Stomach smooth muscle (tissue), 2 donors: ENCODE results near the gene QRSL1.
"Not testable (repeated sequence)": the region's sequence is repeated elsewhere in the genome, so short reads cannot be mapped to it uniquely, and the experiment has no call there.

Experiments
- H3K27ac ChIP-seq: one replicate; pipeline ENCODE4 v1.7.0; 2013; ENCODE audit warnings: mild to moderate bottlenecking, low read length, inconsistent platforms
- H3K27me3 ChIP-seq, 2 donors: one replicate each; pipeline ENCODE4 v1.7.0; 2013; ENCODE audit warnings: low read length in 2 of 2; ENCODE audit not compliant: insufficient read depth in 2 of 2, control insufficient read depth in 1 of 2
- H3K36me3 ChIP-seq, 2 donors: one replicate each; pipeline ENCODE4 v1.7.0; 2013; ENCODE audit warnings: low read length in 2 of 2; ENCODE audit not compliant: control insufficient read depth in 2 of 2, insufficient read depth in 2 of 2
- H3K4me1 ChIP-seq: one replicate; pipeline ENCODE4 v1.7.0; 2013; ENCODE audit warnings: low read length; ENCODE audit not compliant: control insufficient read depth, insufficient read depth
- H3K4me3 ChIP-seq, 2 donors: one replicate each; pipeline ENCODE4 v1.7.0; 2013; ENCODE audit warnings: low read length in 2 of 2
- H3K9ac ChIP-seq, 2 donors: one replicate each; pipeline ENCODE4 v1.7.0; 2013; ENCODE audit warnings: low read length in 2 of 2, mild to moderate bottlenecking in 1 of 2
- H3K9me3 ChIP-seq, 2 donors: one replicate each; pipeline ENCODE4 v1.7.0; 2013; ENCODE audit warnings: low read length in 2 of 2; ENCODE audit not compliant: control insufficient read depth in 2 of 2
- donor health status: healthy.
- donor health status: Pancreatic carcinoma.

QRSL1 gene

GRCh38 chr6:106629103-106629858, at the start of gene QRSL1, which contains the start of gene RTN4IP1:
QRSL1 (plus strand) TSS chr6:106629578; CDS start chr6:106629682, 104 bp downstream.
RTN4IP1 (minus strand) TSS chr6:106629498; CDS start chr6:106629021, 477 bp downstream.
- Histone ChIP-seq H3K27ac (peak within 1 kb of the TSS; percentile 70), H3K9me3 (no peaks in the 10 kb centered on the region), H3K9ac (peak within 1 kb of the TSS; percentile 96 to 98), H3K27me3 (no peaks in the 10 kb centered on the region), H3K36me3 (no peaks in the 10 kb centered on the region), H3K4me3 (peak within 1 kb of the TSS; percentile 96 to 100), H3K4me1 (peaks cover 2% of the 10 kb centered on the region)

- H3K9ac ChIP-seq = no peak overlapping the region
- H3K36me3 ChIP-seq = peaks cover 10 to 11% of the 10 kb centered on the region in 2 donors
- no peak overlapping the region for H3K27ac ChIP-seq
Measured at GRCh38 chr6:106581468-106581867, 47.9 kb upstream of the QRSL1 start.

GRCh38 chr6:106586815-106587415, 42.5 kb upstream of the QRSL1 start:
- Histone ChIP-seq H3K27me3 (no peaks in the 10 kb centered on the region), H3K4me1 (no peaks in the 10 kb centered on the region), H3K27ac (no peak overlapping the region), H3K4me3 (no peak overlapping the region), H3K36me3 (peaks cover 21 to 25% of the 10 kb centered on the region in 2 donors), H3K9me3 (no peaks in the 10 kb centered on the region), H3K9ac (no peak overlapping the region)

More at GRCh38 chr6:106581468-106581867, 47.9 kb upstream of the QRSL1 start:
- no peaks in the 10 kb centered on the region for H3K4me1 ChIP-seq
- no peak overlapping the region for H3K4me3 ChIP-seq
- H3K27me3 ChIP-seq = no peaks in the 10 kb centered on the region
- no peaks in the 10 kb centered on the region for H3K9me3 ChIP-seq

GRCh38 chr6:106588937-106589336, 40.4 kb upstream of the QRSL1 start:
- not testable (repeated sequence) for H3K4me1 ChIP-seq, H3K9me3 ChIP-seq, H3K9ac ChIP-seq, H3K27me3 ChIP-seq, H3K4me3 ChIP-seq, H3K27ac ChIP-seq
- H3K36me3 ChIP-seq = peaks cover 15 to 20% of the 10 kb centered on the region in 2 donors

- peaks cover 13 to 14% of the 10 kb centered on the region in 2 donors for H3K36me3 ChIP-seq
- H3K4me3 ChIP-seq = no peak overlapping the region
- H3K27ac ChIP-seq = no peak overlapping the region
- no peaks in the 10 kb centered on the region for H3K4me1 ChIP-seq
- H3K9me3 ChIP-seq = no peaks in the 10 kb centered on the region
- H3K9ac ChIP-seq = no peak overlapping the region
- H3K27me3 ChIP-seq = no peaks in the 10 kb centered on the region
Measured at GRCh38 chr6:106591111-106591825, 38.1 kb upstream of the QRSL1 start.

- H3K9ac ChIP-seq = no peak overlapping the region
- no peaks in the 10 kb centered on the region for H3K4me1 ChIP-seq
- no peaks in the 10 kb centered on the region for H3K9me3 ChIP-seq
- no peak overlapping the region for H3K4me3 ChIP-seq
- no peak overlapping the region for H3K27ac ChIP-seq
- H3K36me3 ChIP-seq = peaks cover 0 to 3% of the 10 kb centered on the region in 2 donors
- H3K27me3 ChIP-seq = no peaks in the 10 kb centered on the region
Measured at GRCh38 chr6:106599440-106599839, 29.9 kb upstream of the QRSL1 start.

GRCh38 chr6:106600329-106600728, 29.0 kb upstream of the QRSL1 start:
- no peak overlapping the region for H3K4me3 ChIP-seq
- no peaks in the 10 kb centered on the region for H3K9me3 ChIP-seq
- no peaks in the 10 kb centered on the region for H3K4me1 ChIP-seq
- H3K9ac ChIP-seq = no peak overlapping the region
- H3K27ac ChIP-seq = no peak overlapping the region
- no peaks in the 10 kb centered on the region for H3K27me3 ChIP-seq
- H3K36me3 ChIP-seq = peaks cover 0 to 5% of the 10 kb centered on the region in 2 donors

GRCh38 chr6:106608080-106608668, 21.2 kb upstream of the QRSL1 start:
- H3K27ac ChIP-seq = no peak overlapping the region
- H3K4me3 ChIP-seq = no peak overlapping the region
- H3K9ac ChIP-seq = no peak overlapping the region
- no peaks in the 10 kb centered on the region for H3K4me1 ChIP-seq
- peaks cover 0 to 3% of the 10 kb centered on the region in 2 donors for H3K36me3 ChIP-seq
- H3K9me3 ChIP-seq = no peaks in the 10 kb centered on the region
- no peaks in the 10 kb centered on the region for H3K27me3 ChIP-seq

- Histone ChIP-seq H3K4me1 (no peaks in the 10 kb centered on the region), H3K4me3 (no peak overlapping the region), H3K36me3 (peaks cover 0 to 3% of the 10 kb centered on the region in 2 donors), H3K27ac (no peak overlapping the region), H3K9ac (no peak overlapping the region), H3K27me3 (no peaks in the 10 kb centered on the region), H3K9me3 (no peaks in the 10 kb centered on the region)
Measured at GRCh38 chr6:106609699-106610098, 19.7 kb upstream of the QRSL1 start.

GRCh38 chr6:106611030-106611429, 18.3 kb upstream of the QRSL1 start:
- Histone ChIP-seq H3K36me3 (no peaks in the 10 kb centered on the region), H3K27ac (no peak overlapping the region), H3K4me1 (no peaks in the 10 kb centered on the region), H3K27me3 (no peaks in the 10 kb centered on the region), H3K4me3 (no peak overlapping the region), H3K9me3 (no peaks in the 10 kb centered on the region), H3K9ac (no peak overlapping the region)
